HCT116 (cell line): ENCODE results near the gene EVL. TPM values are rescaled to one million over a fixed set of nuclear protein-coding genes. Genes with fewer than 3 reads are reported as not detected.

Source experiments
- ATAC-seq: fragments of 200-7000 bp; cut with Tn5 transposase; 2 replicates; pipeline ENCODE4 v1.9.1; 2020; ENCODE audit warnings: mild to moderate bottlenecking, moderate library complexity
- BruUV-seq: library from RNA; stranded (reverse); fragments of 400-500 nt; replicated peaks from 2 replicates; lab custom pipeline; 2021; lab: Mats Ljungman, UMichigan
- CTCF ChIA-PET: fragments of 300-600 bp; sonication (Branson Sonifier 250); formaldehyde crosslinking; loops from one replicate; lab custom pipeline; 2021; ENCODE audit warnings: antibody characterized with exemption; lab: Charles Lee
- POLR2A ChIA-PET: fragments of 300-600, 350-600 bp; sonication (Branson Sonifier 250); formaldehyde crosslinking; loops from one replicate; lab custom pipeline; 2021; ENCODE audit warnings: antibody characterized with exemption; lab: Charles Lee
- RAD21 ChIA-PET, 2 experiments: fragments of 300-600 bp; sonication (Branson Sonifier 250); formaldehyde crosslinking; loops; one replicate each; lab custom pipeline; 2023; ENCODE audit warnings: low total read pairs in 2 of 2; ENCODE audit not compliant: uncharacterized antibody in 2 of 2, unreplicated experiment in 2 of 2, low non-redundant PET in 1 of 2; lab: Charles Lee
- DNase-seq: peaks from one replicate; pipeline ENCODE4 v3.0.0-alpha.2; 2010; ENCODE audit warnings: low read depth, low spot score
- H2AFZ ChIP-seq: fragments of 200-600 bp; shearing (Covaris generic), sonication (generic); 2 replicates; pipeline ENCODE4 v1.6.1; 2017; ENCODE audit warnings: low read depth, mixed run types, mixed read lengths, antibody characterized with exemption, low read length; ENCODE audit not compliant: poor library complexity, severe bottlenecking
- H3K27ac ChIP-seq: 2 replicates; pipeline ENCODE4 v1.5.1; 2012; ENCODE audit warnings: low read depth, low read length
- H3K27me3 ChIP-seq: fragments of 200-600 bp; sonication (generic); 2 replicates; pipeline ENCODE4 v1.6.1; 2016; ENCODE audit warnings: mixed run types, low read length, mixed read lengths; ENCODE audit not compliant: insufficient read depth
- H3K36me3 ChIP-seq, 2 experiments: fragments of 200-500 bp in 1 of 2; fragments of 200-600 bp in 1 of 2; sonication (Bioruptor generic) in 1 of 2; sonication (generic) in 1 of 2; 2 replicates each; pipeline versions ENCODE4 v1.5.1 to v1.6.1; 2014 to 2016; ENCODE audit warnings: low read length in 2 of 2, inconsistent platforms in 1 of 2, mixed read lengths in 1 of 2, mixed run types in 1 of 2; ENCODE audit not compliant: insufficient read depth in 2 of 2, control insufficient read depth in 1 of 2
- H3K4me1 ChIP-seq, 2 experiments: fragments of 200-600 bp in 1 of 2; sonication (generic) in 1 of 2; 2 replicates each; pipeline versions ENCODE4 v1.5.1 to v1.6.1; 2012 to 2017; ENCODE audit warnings: low read length in 2 of 2, inconsistent platforms in 1 of 2, mild to moderate bottlenecking in 1 of 2, mixed read lengths in 1 of 2, mixed run types in 1 of 2, moderate library complexity in 1 of 2; ENCODE audit not compliant: insufficient read depth in 2 of 2, control insufficient read depth in 1 of 2
- H3K4me2 ChIP-seq: fragments of 200-600 bp; sonication (generic); 2 replicates; pipeline ENCODE4 v1.6.1; 2017; ENCODE audit warnings: mixed run types, low read length, mixed read lengths
- H3K4me3 ChIP-seq, 2 experiments: fragments of 200-600 bp in 1 of 2; sonication (generic) in 1 of 2; replicated peaks in 1 of 2; 2 replicates each; pipeline ENCODE4 v1.5.1; 2011 to 2016; ENCODE audit warnings: low read length in 2 of 2, control low read depth in 1 of 2, low read depth in 1 of 2, mild to moderate bottlenecking in 1 of 2, mixed read lengths in 1 of 2, mixed run types in 1 of 2
- H3K79me2 ChIP-seq: fragments of 200-600 bp; sonication (generic); 2 replicates; pipeline ENCODE4 v1.6.1; 2017; ENCODE audit warnings: mild to moderate bottlenecking, mixed run types, low read length, moderate library complexity, mixed read lengths; ENCODE audit not compliant: insufficient read depth
- H3K9ac ChIP-seq: fragments of 200-600 bp; sonication (generic); 2 replicates; pipeline ENCODE4 v1.6.1; 2016; ENCODE audit warnings: low read length, mixed read lengths
- H3K9me2 ChIP-seq: fragments of 200-600 bp; sonication (generic), shearing (Covaris generic); 2 replicates; pipeline ENCODE4 v1.6.1; 2017; ENCODE audit warnings: mixed run types, mild to moderate bottlenecking, moderate library complexity; ENCODE audit not compliant: insufficient read depth
- H3K9me3 ChIP-seq, 2 experiments: fragments of 200-500 bp in 1 of 2; fragments of 200-600 bp in 1 of 2; sonication (Bioruptor generic) in 1 of 2; sonication (generic) in 1 of 2; 2 replicates each; pipeline ENCODE4 v1.6.1; 2014 to 2017; ENCODE audit warnings: low read length in 2 of 2, mixed read lengths in 2 of 2, inconsistent platforms in 1 of 2, low read depth in 1 of 2, mild to moderate bottlenecking in 1 of 2, mixed run types in 1 of 2, moderate library complexity in 1 of 2; ENCODE audit not compliant: control insufficient read depth in 1 of 2, insufficient read depth in 1 of 2
- H4K20me1 ChIP-seq: fragments of 200-600 bp; sonication (generic), shearing (Covaris generic); 2 replicates; pipeline ENCODE4 v1.6.1; 2017; ENCODE audit warnings: mixed run types, mild to moderate bottlenecking, moderate library complexity; ENCODE audit not compliant: insufficient read depth
- CEBPB ChIP-seq: IDR thresholded peaks from 2 replicates; pipeline ENCODE4 v1.6.1; 2012; ENCODE audit warnings: low read depth
- POLR2AphosphoS5 ChIP-seq: IDR thresholded peaks from 2 replicates; pipeline ENCODE4 v1.6.1; 2011; ENCODE audit warnings: mild to moderate bottlenecking, low read depth, low read length, moderate library complexity
- TCF7L2 ChIP-seq: IDR thresholded peaks from 2 replicates; pipeline ENCODE4 v1.7.0; 2011; ENCODE audit warnings: borderline replicate concordance, inconsistent platforms; ENCODE audit not compliant: insufficient read depth, insufficient read length; ENCODE audit errors: extremely low read depth
- ZFX ChIP-seq: fragments of 450-650 bp; IDR thresholded peaks from 2 replicates; pipeline ENCODE4 v1.6.1; 2017
- intact Hi-C: fragments of 100-400 bp; cut with micrococcal nuclease; formaldehyde crosslinking; loops from 2 replicates; pipeline ENCODE4 v1.10.0; 2022
- total RNA-seq: library from RNA; stranded (reverse); gene quantifications from one replicate; pipeline ENCODE4 v1.2.1, GENCODE V29; 2021; ENCODE audit not compliant: unreplicated experiment
- TF ChIP-seq, protein P1 (sequence below): IDR thresholded peaks from 2 replicates; pipeline ENCODE4 v1.6.1; 2012
- TF ChIP-seq, protein P2 (sequence below): IDR thresholded peaks from 2 replicates; pipeline ENCODE4 v1.6.1; 2011; ENCODE audit warnings: mild to moderate bottlenecking, low read length, moderate library complexity; ENCODE audit not compliant: insufficient replicate concordance; ENCODE audit errors: extremely low read depth
- TF ChIP-seq, protein P3 (sequence below): IDR thresholded peaks from 2 replicates; pipeline ENCODE4 v1.6.1; 2012; ENCODE audit warnings: low read depth

Gene EVL
- total RNA-seq, 1 experiment from 2014 or later = 19.9 TPM

DNA sequence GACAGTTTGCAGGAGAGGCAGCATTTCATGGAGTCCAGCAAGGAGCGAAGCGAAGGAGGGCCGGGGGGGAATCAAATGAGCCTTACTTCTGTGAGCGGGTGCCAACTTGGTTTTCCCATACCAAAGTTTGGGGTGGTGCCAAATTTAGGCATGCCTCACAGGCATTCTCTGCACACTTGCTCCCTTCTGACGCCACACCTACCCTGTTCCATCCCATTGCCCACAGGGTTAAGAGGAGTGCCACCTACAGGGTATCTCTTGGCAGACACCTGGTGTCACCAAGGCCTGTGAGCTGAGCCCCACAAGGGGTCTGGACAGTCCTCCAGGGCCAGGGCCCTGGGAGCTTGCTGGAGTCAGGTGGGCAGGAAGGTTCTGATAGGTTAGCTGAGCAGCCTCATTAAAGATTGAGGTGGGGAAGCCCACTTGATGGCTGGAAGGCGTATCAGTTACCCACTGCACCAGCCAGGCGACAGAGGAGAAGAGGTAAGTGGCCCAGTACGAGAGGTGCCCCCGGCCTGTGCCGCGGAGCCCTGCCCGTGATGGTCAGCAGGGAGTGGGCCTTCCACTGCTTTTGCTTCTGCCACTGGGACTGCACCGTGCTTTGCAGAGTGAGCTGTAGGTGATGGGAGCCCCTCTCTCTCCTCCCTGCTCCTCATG, 49.0 kb downstream of the EVL start (continued):
- TF ChIP-seq, protein P1, sequence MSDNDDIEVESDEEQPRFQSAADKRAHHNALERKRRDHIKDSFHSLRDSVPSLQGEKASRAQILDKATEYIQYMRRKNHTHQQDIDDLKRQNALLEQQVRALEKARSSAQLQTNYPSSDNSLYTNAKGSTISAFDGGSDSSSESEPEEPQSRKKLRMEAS = no peak
- TF ChIP-seq POLR2AphosphoS5 = no peak
- TF ChIP-seq, protein P2, sequence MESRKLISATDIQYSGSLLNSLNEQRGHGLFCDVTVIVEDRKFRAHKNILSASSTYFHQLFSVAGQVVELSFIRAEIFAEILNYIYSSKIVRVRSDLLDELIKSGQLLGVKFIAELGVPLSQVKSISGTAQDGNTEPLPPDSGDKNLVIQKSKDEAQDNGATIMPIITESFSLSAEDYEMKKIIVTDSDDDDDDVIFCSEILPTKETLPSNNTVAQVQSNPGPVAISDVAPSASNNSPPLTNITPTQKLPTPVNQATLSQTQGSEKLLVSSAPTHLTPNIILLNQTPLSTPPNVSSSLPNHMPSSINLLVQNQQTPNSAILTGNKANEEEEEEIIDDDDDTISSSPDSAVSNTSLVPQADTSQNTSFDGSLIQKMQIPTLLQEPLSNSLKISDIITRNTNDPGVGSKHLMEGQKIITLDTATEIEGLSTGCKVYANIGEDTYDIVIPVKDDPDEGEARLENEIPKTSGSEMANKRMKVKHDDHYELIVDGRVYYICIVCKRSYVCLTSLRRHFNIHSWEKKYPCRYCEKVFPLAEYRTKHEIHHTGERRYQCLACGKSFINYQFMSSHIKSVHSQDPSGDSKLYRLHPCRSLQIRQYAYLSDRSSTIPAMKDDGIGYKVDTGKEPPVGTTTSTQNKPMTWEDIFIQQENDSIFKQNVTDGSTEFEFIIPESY = no peak

DNA sequence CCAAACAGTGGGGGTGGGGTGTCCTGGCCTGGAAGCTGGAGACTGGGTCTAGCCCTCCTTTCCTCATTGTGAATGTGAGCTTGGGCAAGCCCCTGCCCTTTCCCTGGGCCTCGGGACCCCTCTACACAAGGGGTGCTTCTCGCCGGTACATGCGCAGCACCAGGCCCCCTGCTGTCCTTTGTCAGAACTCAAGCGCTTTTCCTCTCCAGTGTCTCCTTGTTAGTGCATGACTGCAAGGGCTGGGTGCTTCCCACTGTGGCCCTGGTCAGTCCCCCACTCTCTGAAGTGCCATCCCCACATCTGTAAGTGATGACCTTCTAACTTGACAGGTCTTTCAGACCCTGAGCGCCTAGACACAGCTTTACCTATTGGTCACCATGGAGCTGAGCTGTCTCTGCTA, 50.0 kb downstream of the EVL start:
- intact Hi-C loops = no loop called here
- Histone ChIP-seq H3K4me1 (no peaks in the 10 kb centered on the region), H3K36me3 (no peaks in the 10 kb centered on the region), H3K9me3 (no peaks in the 10 kb centered on the region), H2AFZ (no peak overlapping the region), H3K27ac (no peak overlapping the region), H3K4me3 (no peak overlapping the region), H3K79me2 (no peaks in the 10 kb centered on the region), H3K4me2 (no peak overlapping the region), H3K9ac (no peak overlapping the region), H3K27me3 (no peaks in the 10 kb centered on the region), H3K9me2 (no peaks in the 10 kb centered on the region), H4K20me1 (no peaks in the 10 kb centered on the region)
- ATAC-seq (no peak), DNase-seq (no peak)
- BruUV-seq = no TSS peak
- ChIA-PET RAD21 (no interaction called here), CTCF (interaction anchor here (1.2 kb wide), 1 partner anchor 11 kb away, joined by 3 read pairs; no protein-coding TSS in a partner anchor), POLR2A (no interaction called here)
- TF ChIP-seq, protein P1 = no peak
- TF ChIP-seq CEBPB (no peak), TCF7L2 (no peak), ZFX (no peak)
- TF ChIP-seq, protein P3, sequence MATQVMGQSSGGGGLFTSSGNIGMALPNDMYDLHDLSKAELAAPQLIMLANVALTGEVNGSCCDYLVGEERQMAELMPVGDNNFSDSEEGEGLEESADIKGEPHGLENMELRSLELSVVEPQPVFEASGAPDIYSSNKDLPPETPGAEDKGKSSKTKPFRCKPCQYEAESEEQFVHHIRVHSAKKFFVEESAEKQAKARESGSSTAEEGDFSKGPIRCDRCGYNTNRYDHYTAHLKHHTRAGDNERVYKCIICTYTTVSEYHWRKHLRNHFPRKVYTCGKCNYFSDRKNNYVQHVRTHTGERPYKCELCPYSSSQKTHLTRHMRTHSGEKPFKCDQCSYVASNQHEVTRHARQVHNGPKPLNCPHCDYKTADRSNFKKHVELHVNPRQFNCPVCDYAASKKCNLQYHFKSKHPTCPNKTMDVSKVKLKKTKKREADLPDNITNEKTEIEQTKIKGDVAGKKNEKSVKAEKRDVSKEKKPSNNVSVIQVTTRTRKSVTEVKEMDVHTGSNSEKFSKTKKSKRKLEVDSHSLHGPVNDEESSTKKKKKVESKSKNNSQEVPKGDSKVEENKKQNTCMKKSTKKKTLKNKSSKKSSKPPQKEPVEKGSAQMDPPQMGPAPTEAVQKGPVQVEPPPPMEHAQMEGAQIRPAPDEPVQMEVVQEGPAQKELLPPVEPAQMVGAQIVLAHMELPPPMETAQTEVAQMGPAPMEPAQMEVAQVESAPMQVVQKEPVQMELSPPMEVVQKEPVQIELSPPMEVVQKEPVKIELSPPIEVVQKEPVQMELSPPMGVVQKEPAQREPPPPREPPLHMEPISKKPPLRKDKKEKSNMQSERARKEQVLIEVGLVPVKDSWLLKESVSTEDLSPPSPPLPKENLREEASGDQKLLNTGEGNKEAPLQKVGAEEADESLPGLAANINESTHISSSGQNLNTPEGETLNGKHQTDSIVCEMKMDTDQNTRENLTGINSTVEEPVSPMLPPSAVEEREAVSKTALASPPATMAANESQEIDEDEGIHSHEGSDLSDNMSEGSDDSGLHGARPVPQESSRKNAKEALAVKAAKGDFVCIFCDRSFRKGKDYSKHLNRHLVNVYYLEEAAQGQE = no peak
